Liver (tissue), 9 donors: ENCODE results near the gene GABRB1. TPM values are rescaled to one million over a fixed set of nuclear protein-coding genes. Genes with fewer than 3 reads are reported as not detected.

Source experiments
- DNase-seq: peaks from one replicate; pipeline ENCODE4 v3.0.0-alpha.2; 2017; ENCODE audit warnings: low spot score
- H3K27ac ChIP-seq, 2 donors: one replicate each; pipeline ENCODE4 v1.7.0; 2013; ENCODE audit warnings: inconsistent platforms in 2 of 2, low read length in 2 of 2, control low read depth in 1 of 2, low read depth in 1 of 2, mild to moderate bottlenecking in 1 of 2
- H3K27me3 ChIP-seq, 4 donors: one replicate each; pipeline versions ENCODE4 v1.6.1 to v1.7.0; 2013; ENCODE audit warnings: low read length in 3 of 4, inconsistent platforms in 1 of 4, mild to moderate bottlenecking in 1 of 4, moderate library complexity in 1 of 4; ENCODE audit not compliant: control insufficient read depth in 4 of 4, insufficient read depth in 4 of 4
- H3K36me3 ChIP-seq, 4 donors: one replicate each; pipeline versions ENCODE4 v1.6.1 to v1.7.0; 2013; ENCODE audit warnings: low read length in 3 of 4, mild to moderate bottlenecking in 3 of 4, low read depth in 1 of 4, moderate library complexity in 1 of 4; ENCODE audit not compliant: control insufficient read depth in 4 of 4, insufficient read depth in 3 of 4
- H3K4me1 ChIP-seq, 4 donors: one replicate each; pipeline versions ENCODE4 v1.6.1 to v1.7.0; 2013; ENCODE audit warnings: low read length in 3 of 4, mild to moderate bottlenecking in 3 of 4, moderate library complexity in 1 of 4; ENCODE audit not compliant: control insufficient read depth in 4 of 4, insufficient read depth in 4 of 4
- H3K4me3 ChIP-seq, 3 donors: one replicate each; pipeline versions ENCODE4 v1.6.1 to v1.7.0; 2013; ENCODE audit warnings: low read length in 3 of 3, control low read depth in 1 of 3, low read depth in 1 of 3, mild to moderate bottlenecking in 1 of 3
- H3K9ac ChIP-seq, 2 donors: one replicate each; pipeline ENCODE4 v1.7.0; 2013; ENCODE audit warnings: low read length in 2 of 2, mild to moderate bottlenecking in 2 of 2, moderate library complexity in 2 of 2, control low read depth in 1 of 2, low read depth in 1 of 2
- H3K9me3 ChIP-seq, 4 donors: one replicate each; pipeline versions ENCODE4 v1.6.1 to v1.7.0; 2013; ENCODE audit warnings: low read length in 3 of 4; ENCODE audit not compliant: control insufficient read depth in 4 of 4
- ATF3 ChIP-seq: IDR thresholded peaks from 2 replicates; pipeline ENCODE4 v1.6.1; 2016; ENCODE audit warnings: antibody characterized with exemption
- CTCF ChIP-seq: fragments of 150-350 bp; IDR thresholded peaks from 2 replicates; pipeline ENCODE4 v1.5.1; 2017; ENCODE audit warnings: improper control_type of control experiment, low read depth, low read length; ENCODE audit not compliant: missing input control
- EGR1 ChIP-seq, 2 donors: IDR thresholded peaks; 2 replicates each; pipeline ENCODE4 v1.6.1; 2016 to 2018; ENCODE audit warnings: antibody characterized with exemption in 2 of 2, low read depth in 2 of 2
- FOXA1 ChIP-seq: IDR thresholded peaks from 2 replicates; pipeline ENCODE4 v1.6.1; 2016; ENCODE audit warnings: antibody characterized with exemption
- FOXA2 ChIP-seq: IDR thresholded peaks from 2 replicates; pipeline ENCODE4 v1.6.1; 2016; ENCODE audit warnings: antibody characterized with exemption
- GABPA ChIP-seq, 2 donors: IDR thresholded peaks in 1 of 2; conservative IDR thresholded peaks in 1 of 2; 2 replicates each; pipeline ENCODE4 v1.6.1; 2016; ENCODE audit warnings: antibody characterized with exemption in 2 of 2, mild to moderate bottlenecking in 1 of 2, moderate library complexity in 1 of 2
- HNF4A ChIP-seq, 2 donors: conservative IDR thresholded peaks; 2 replicates each; pipeline ENCODE4 v1.6.1; 2016; ENCODE audit warnings: antibody characterized with exemption in 2 of 2, mild to moderate bottlenecking in 2 of 2
- HNF4G ChIP-seq: IDR thresholded peaks from 2 replicates; pipeline ENCODE4 v1.6.1; 2016; ENCODE audit warnings: antibody characterized with exemption
- JUND ChIP-seq, 2 donors: IDR thresholded peaks; 2 replicates each; pipeline ENCODE4 v1.6.1; 2016; ENCODE audit warnings: antibody characterized with exemption in 2 of 2
- MAX ChIP-seq: IDR thresholded peaks from 2 replicates; pipeline ENCODE4 v1.6.1; 2016; ENCODE audit warnings: antibody characterized with exemption
- NR2F2 ChIP-seq: IDR thresholded peaks from 2 replicates; pipeline ENCODE4 v1.6.1; 2016; ENCODE audit warnings: antibody characterized with exemption
- RAD21 ChIP-seq, 2 donors: IDR thresholded peaks; 2 replicates each; pipeline ENCODE4 v1.6.1; 2016; ENCODE audit warnings: antibody characterized with exemption in 2 of 2, mild to moderate bottlenecking in 2 of 2
- REST ChIP-seq: IDR thresholded peaks from 2 replicates; pipeline ENCODE4 v1.6.1; 2016; ENCODE audit warnings: antibody characterized with exemption, mild to moderate bottlenecking
- RXRA ChIP-seq, 2 donors: IDR thresholded peaks; 2 replicates each; pipeline ENCODE4 v1.6.1; 2017 to 2018; ENCODE audit warnings: antibody characterized with exemption in 2 of 2, mild to moderate bottlenecking in 1 of 2
- SP1 ChIP-seq: IDR thresholded peaks from 2 replicates; pipeline ENCODE4 v1.6.1; 2018; ENCODE audit warnings: antibody characterized with exemption, mild to moderate bottlenecking
- TAF1 ChIP-seq: conservative IDR thresholded peaks from 2 replicates; pipeline ENCODE4 v1.6.1; 2016; ENCODE audit warnings: antibody characterized with exemption, mild to moderate bottlenecking
- YY1 ChIP-seq: IDR thresholded peaks from 2 replicates; pipeline ENCODE4 v1.6.1; 2016; ENCODE audit warnings: antibody characterized with exemption, mild to moderate bottlenecking
- ZBTB33 ChIP-seq: IDR thresholded peaks from 2 replicates; pipeline ENCODE4 v1.6.1; 2016; ENCODE audit warnings: antibody characterized with exemption
- WGBS: extraction: QIAGEN DNeasy Blood & Tissue Kit; methylation state at CpG from one replicate; pipeline ENCODE4 v1.1.7; 2013; 5-methylcytosine and 5-hydroxymethylcytosine counted together
- polyA plus RNA-seq, 2 donors: library from polyadenylated mRNA; stranded (reverse) in 1 of 2; unstranded in 1 of 2; fragments of 200-250 nt in 1 of 2; fragments of >200 nt in 1 of 2; fragmentation: Nextera tagmentation in 1 of 2; extraction: Ambion mirVana in 1 of 2; gene quantifications; one replicate each; pipeline versions ENCODE4 v1.2.1 to v1.2.3, GENCODE V29; 2013 to 2015
- total RNA-seq, 2 donors: library from RNA; depleted of rRNA; stranded (reverse); fragments of >200 nt; gene quantifications; one replicate each; pipeline ENCODE4 v1.2.3, GENCODE V29; 2014
- donor health status: healthy.
- donor health status: healthy.
- donor health status: healthy.
- donor health status: healthy.
- donor health status: healthy.

GABRB1 gene
- total and polyA plus RNA-seq, 4 donors = 0.17 to 1.3 TPM; not detected in 2

- no peak overlapping the region for H3K27ac ChIP-seq
- H3K36me3 ChIP-seq = peaks cover 0 to 2% (median 0%) of the 10 kb centered on the region in 4 donors
- no peak for DNase-seq
- H3K9me3 ChIP-seq = no peaks in the 10 kb centered on the region
- TF ChIP-seq RAD21 (IDR thresholded peaks at IDR 0.05) (no peak), EGR1 (IDR thresholded peaks at IDR 0.05; ENCODE audit: low read depth in 2 of 2) (no peak), RXRA (IDR thresholded peaks at IDR 0.05) (no peak), ZBTB33 (no peak), HNF4A (conservative IDR thresholded peaks at IDR 0.05) (no peak), TAF1 (no peak), GABPA (IDR thresholded peaks at IDR 0.05 in 1 of 2, conservative IDR thresholded peaks at IDR 0.05 in 1 of 2) (no peak), REST (no peak), SP1 (no peak), NR2F2 (no peak), HNF4G (no peak), YY1 (no peak), CTCF (no peak), MAX (no peak), FOXA1 (no peak), JUND (IDR thresholded peaks at IDR 0.05) (no peak), ATF3 (no peak), FOXA2 (no peak)
- H3K9ac ChIP-seq = no peak overlapping the region
- H3K4me1 ChIP-seq = no peaks in the 10 kb centered on the region
- WGBS = 46% methylated on average over 3 of the region's 3 CpGs
- no peak overlapping the region for H3K4me3 ChIP-seq
- no peaks in the 10 kb centered on the region for H3K27me3 ChIP-seq
Measured at GRCh38 chr4:47213971-47214370, 182.6 kb downstream of the GABRB1 start.
